HG03135 (cell line): Measurements from ENCODE around the gene HELZ2.

ENCODE experiments used
- ATAC-seq: cut with Tn5 transposase; IDR thresholded peaks from one replicate; pipeline ENCODE4 v1.9.1; 2021; ENCODE audit warnings: mild to moderate bottlenecking, moderate library complexity; ENCODE audit not compliant: unreplicated experiment

Gene HELZ2

GRCh38 chr20:63539441-63540370 is 34.3 kb downstream of the HELZ2 start:
- ATAC-seq: no peak

GRCh38 chr20:63539092-63539430 is 35.0 kb downstream of the HELZ2 start:
- no peak for ATAC-seq

GRCh38 chr20:63538204-63539091 is 35.6 kb downstream of the HELZ2 start:
- ATAC-seq: peak; percentile 1

GRCh38 chr20:63537525-63538203 is 36.4 kb downstream of the HELZ2 start:
- peak; percentile 79 for ATAC-seq

- no peak for ATAC-seq
These were observed 37.0 kb downstream of the HELZ2 start, which contains the start of gene PTK6 for GRCh38 chr20:63536997-63537524. Gene PTK6, minus strand, starts transcription at chr20:63537376. Its CDS starts 62 bp downstream, at chr20:63537314.

- no peak for ATAC-seq
These were observed 37.6 kb downstream of the HELZ2 start for GRCh38 chr20:63536241-63536977.

- no peak for ATAC-seq
These were observed 39.0 kb downstream of the HELZ2 start for GRCh38 chr20:63534831-63535651.

GRCh38 chr20:63534427-63534830 is 39.6 kb downstream of the HELZ2 start:
- ATAC-seq: no peak

GRCh38 chr20:63533871-63534393 is 40.1 kb downstream of the HELZ2 start:
- ATAC-seq: no peak

GRCh38 chr20:63533388-63533787 is 40.7 kb downstream of the HELZ2 start:
- ATAC-seq: no peak

GRCh38 chr20:63532449-63532971 is 41.5 kb downstream of the HELZ2 start:
- ATAC-seq: no peak

- ATAC-seq: no peak
These were observed 42.2 kb downstream of the HELZ2 start for GRCh38 chr20:63531686-63532448.

GRCh38 chr20:63530788-63531160 is 43.3 kb downstream of the HELZ2 start:
- no peak for ATAC-seq

- ATAC-seq: no peak
These were observed 43.9 kb downstream of the HELZ2 start for GRCh38 chr20:63529861-63530787.

GRCh38 chr20:63529180-63529860 is 44.7 kb downstream of the HELZ2 start:
- no peak for ATAC-seq

- ATAC-seq: no peak
These were observed 46.9 kb downstream of the HELZ2 start for GRCh38 chr20:63527184-63527583.
